ENCODE measurements around the gene C1QL1. TPM values are rescaled to one million over a fixed set of nuclear protein-coding genes. Genes with fewer than 3 reads are reported as not detected.

Gene C1QL1
- total and polyA plus RNA-seq, 9 of the 15 experiments (the other 6 are each of a cell fraction or from before 2014, with no cell fraction given): 0.07 to 0.12 (median 0.09) TPM; not detected in 6

DNA sequence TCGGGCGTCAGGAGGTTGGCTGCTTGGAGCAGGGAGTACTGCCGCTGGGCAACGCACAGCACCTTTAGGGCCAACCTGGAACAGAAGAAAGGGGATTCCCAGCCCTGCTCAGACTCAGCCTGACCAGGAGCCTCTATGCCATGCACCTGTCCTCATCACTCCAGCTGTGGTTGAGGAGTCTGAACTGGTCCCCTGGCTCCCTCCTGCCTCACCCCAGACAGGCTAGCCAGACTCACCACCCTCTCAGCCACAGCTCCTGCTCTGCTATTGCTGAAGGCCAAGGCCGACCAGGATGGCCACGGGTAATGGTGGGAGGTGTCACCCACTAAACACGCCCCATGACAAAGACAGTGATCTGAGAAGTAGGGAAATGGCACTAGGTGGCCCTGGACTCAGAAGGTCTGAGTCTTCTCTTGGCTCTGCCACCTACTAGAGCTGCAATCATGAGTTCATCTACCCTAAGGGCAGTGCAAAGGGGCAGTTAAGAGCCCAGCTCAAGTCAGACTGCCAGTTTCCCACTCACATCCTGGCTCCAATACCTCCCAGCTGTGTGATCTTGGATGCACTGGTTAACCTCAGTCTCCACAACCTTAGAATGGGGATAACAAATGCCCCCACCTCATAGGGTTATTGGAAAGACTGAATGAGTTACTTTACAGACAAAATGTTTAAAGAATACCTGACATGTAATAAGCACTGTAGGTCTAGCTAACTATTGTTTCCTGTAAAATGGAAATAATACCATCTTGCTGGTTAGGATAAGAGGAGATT, 39.0 kb downstream of the C1QL1 start (continued):
- TF ChIP-seq CHD7 (IDR thresholded peaks at IDR 0.05; ENCODE audit: low read depth, low read length) (no peak), RBM25 (IDR thresholded peaks at IDR 0.05; ENCODE audit: low read depth, low read length, severe bottlenecking) (peak; percentile 72), GTF2A2 (tag; IDR thresholded peaks at IDR 0.05) (no peak), ATF6 (CRISPR knock-in tag; IDR thresholded peaks at IDR 0.05) (no peak)

All from K562 (cell line).